RWPE1 (cell line): Measurements from ENCODE around the gene SLC47A2.

Experiments
- CTCF ChIA-PET: fragments of 350-600 bp; sonication (Branson Sonifier 250); formaldehyde crosslinking; extraction: SDS; loops from one replicate; lab custom pipeline; 2021; lab: Yijun Ruan, JAX
- POLR2A ChIA-PET: fragments of 400-600 bp; formaldehyde crosslinking; extraction: SDS; loops from one replicate; lab custom pipeline; 2020; ENCODE audit warnings: antibody characterized with exemption; ENCODE audit not compliant: low non-redundant PET; lab: Yijun Ruan, JAX
- DNase-seq: peaks from one replicate; pipeline ENCODE4 v3.0.0; 2012; ENCODE audit warnings: low spot score
- H3K27ac ChIP-seq: fragments of 450-650 bp; 2 replicates; pipeline ENCODE4 v1.5.1; 2017
- CTCF ChIP-seq: fragments of 450-650 bp; conservative IDR thresholded peaks from 2 replicates; pipeline ENCODE4 v1.5.1; 2017; ENCODE audit warnings: low read depth, mild to moderate bottlenecking

SLC47A2 gene

GRCh38 chr17:19714542-19715411 is 1.6 kb downstream of the SLC47A2 start:
- CTCF ChIA-PET = interaction anchor here (0.8 to 1.1 kb wide), 2 partner anchors 50 to 52 kb away, joined by 3 read pairs; no protein-coding TSS in a partner anchor
- H3K27ac ChIP-seq = peak overlapping the region; percentile 98
- DNase-seq = no peak
- TF ChIP-seq CTCF = no peak
- POLR2A ChIA-PET = no interaction called here

GRCh38 chr17:19713901-19714361 is 2.5 kb downstream of the SLC47A2 start:
- ChIA-PET CTCF (no interaction called here), POLR2A (no interaction called here)
- no peak for TF ChIP-seq CTCF
- no peak for DNase-seq
- peak overlapping the region; percentile 98 for H3K27ac ChIP-seq

GRCh38 chr17:19713462-19713861 is 2.9 kb downstream of the SLC47A2 start:
- DNase-seq = no peak
- peak overlapping the region; percentile 98 for H3K27ac ChIP-seq
- ChIA-PET CTCF (interaction anchor here (0.6 kb wide), 1 partner anchor 55 kb away, joined by 4 read pairs; no protein-coding TSS in a partner anchor), POLR2A (no interaction called here)
- TF ChIP-seq CTCF = no peak

- POLR2A ChIA-PET = no interaction called here
- no peak for DNase-seq
- TF ChIP-seq CTCF = no peak
- CTCF ChIA-PET = interaction anchor here (0.6 kb wide), 2 partner anchors 12 to 30 kb away, joined by 3 read pairs; no protein-coding TSS in a partner anchor
- peak overlapping the region; percentile 98 for H3K27ac ChIP-seq
These were observed 3.9 kb downstream of the SLC47A2 start for GRCh38 chr17:19712436-19713004.

- no peak for TF ChIP-seq CTCF
- POLR2A ChIA-PET = no interaction called here
- peak overlapping the region; percentile 72 for H3K27ac ChIP-seq
- DNase-seq = no peak
- CTCF ChIA-PET = interaction anchor here (0.8 to 1.2 kb wide), 4 partner anchors 38 to 196 kb away, joined by 3 to 11 read pairs (median 6); no protein-coding TSS in a partner anchor
These were observed 6.5 kb downstream of the SLC47A2 start for GRCh38 chr17:19709841-19710240.

- no peak for TF ChIP-seq CTCF
- peak overlapping the region; percentile 96 for H3K27ac ChIP-seq
- CTCF ChIA-PET = no interaction called here
- no peak for DNase-seq
- POLR2A ChIA-PET = no interaction called here
These were observed 7.8 kb downstream of the SLC47A2 start for GRCh38 chr17:19708431-19709175.
